Keratinocyte (primary cell): ENCODE results near the gene SPON1. TPM values are rescaled to one million over a fixed set of nuclear protein-coding genes. Genes with fewer than 3 reads are reported as not detected.

Experiments
- DNase-seq: peaks from one replicate; pipeline ENCODE4 v3.0.0-alpha.2; 2011; ENCODE audit warnings: low read depth, missing footprints, low spot score
- FAIRE-seq: peaks from 2 replicates; lab custom pipeline; 2011; peaks lifted over from hg19 to GRCh38; lab: Jason Lieb, UNC
- H2AFZ ChIP-seq: 2 replicates; pipeline ENCODE4 v1.6.0; 2012; ENCODE audit warnings: low read length, control low read depth, inconsistent platforms; ENCODE audit not compliant: control insufficient read depth
- H3K27ac ChIP-seq: 2 replicates; pipeline ENCODE4 v1.5.1; 2011; ENCODE audit warnings: low read length; ENCODE audit not compliant: control insufficient read depth, insufficient read depth
- H3K27me3 ChIP-seq: 3 replicates; pipeline ENCODE4 v1.6.0; 2011; ENCODE audit warnings: low read length; ENCODE audit not compliant: control insufficient read depth, insufficient read depth; ENCODE audit errors: extremely low read depth
- H3K36me3 ChIP-seq, 2 experiments: 2 replicates in 1 of 2; 3 replicates in 1 of 2; pipeline ENCODE4 v1.5.1; 2011; ENCODE audit warnings: low read length in 2 of 2, mild to moderate bottlenecking in 1 of 2; ENCODE audit not compliant: control insufficient read depth in 2 of 2, insufficient read depth in 2 of 2; ENCODE audit errors: extremely low read depth in 1 of 2
- H3K4me1 ChIP-seq: 3 replicates; pipeline ENCODE4 v1.5.1; 2011; ENCODE audit warnings: low read length; ENCODE audit not compliant: control insufficient read depth, insufficient read depth; ENCODE audit errors: extremely low read depth
- H3K4me2 ChIP-seq: 3 replicates; pipeline ENCODE4 v1.6.0; 2011; ENCODE audit warnings: low read depth, low read length; ENCODE audit not compliant: control insufficient read depth, insufficient read depth; ENCODE audit errors: extremely low read depth
- H3K4me3 ChIP-seq, 3 experiments: fragments of 200-600 bp in 1 of 3; sonication (generic) in 1 of 3; 2 replicates in 2 of 3; 3 replicates in 1 of 3; pipeline ENCODE4 v1.5.1; 2011 to 2016; ENCODE audit warnings: low read length in 3 of 3, mild to moderate bottlenecking in 3 of 3, control low read depth in 2 of 3, inconsistent platforms in 1 of 3, low read depth in 1 of 3, mixed read lengths in 1 of 3, mixed run types in 1 of 3, moderate library complexity in 1 of 3; ENCODE audit not compliant: control insufficient read depth in 2 of 3, insufficient read depth in 2 of 3; ENCODE audit errors: extremely low read depth in 1 of 3
- H3K79me2 ChIP-seq: 2 replicates; pipeline ENCODE4 v1.6.0; 2012; ENCODE audit warnings: low read length; ENCODE audit not compliant: control insufficient read depth, insufficient read depth
- H3K9ac ChIP-seq: 3 replicates; pipeline ENCODE4 v1.6.0; 2011; ENCODE audit warnings: low read length; ENCODE audit not compliant: control insufficient read depth, insufficient read depth; ENCODE audit errors: extremely low read depth
- H3K9me1 ChIP-seq: 3 replicates; pipeline ENCODE4 v1.6.0; 2011; ENCODE audit warnings: low read length; ENCODE audit not compliant: control insufficient read depth, insufficient read depth; ENCODE audit errors: extremely low read depth
- H3K9me3 ChIP-seq: 2 replicates; pipeline ENCODE4 v1.5.1; 2012; ENCODE audit warnings: low read depth, low read length; ENCODE audit not compliant: control insufficient read depth
- H4K20me1 ChIP-seq: 3 replicates; pipeline ENCODE4 v1.6.0; 2011; ENCODE audit warnings: low read length; ENCODE audit not compliant: control insufficient read depth, insufficient read depth; ENCODE audit errors: extremely low read depth
- EZH2 ChIP-seq: IDR thresholded peaks from one replicate; pipeline ENCODE4 v1.6.1; 2012; ENCODE audit warnings: inconsistent platforms, mild to moderate bottlenecking, low read length, moderate library complexity
- dilution Hi-C: fragments of 300-500 bp; cut with MboI; formaldehyde crosslinking; loops from one replicate; pipeline ENCODE4 v1.7.0; 2020; ENCODE audit warnings: low sequenced_read_pairs; ENCODE audit not compliant: extremely low pct_ligation_motif_present
- polyA minus RNA-seq, 3 experiments: library from RNA; depleted of rRNA, polyadenylated mRNA; stranded (reverse); fragments of >200 nt; gene quantifications; 1 replicate in 1 of 3; 2 replicates in 1 of 3; 3 replicates in 1 of 3; pipeline ENCODE4 v1.2.3, GENCODE V29; 2011
- polyA plus RNA-seq, 5 experiments: library from polyadenylated mRNA; depleted of rRNA in 3 of 5; stranded (reverse) in 3 of 5; stranded (forward) in 1 of 5; unstranded in 1 of 5; fragments of >200 nt; gene quantifications; 1 replicate in 1 of 5; 2 replicates in 3 of 5; 3 replicates in 1 of 5; pipeline versions ENCODE4 v1.2.1 to v1.2.3, GENCODE V29; 2011 to 2012; ENCODE audit warnings: missing spikeins in 2 of 5, low read depth in 1 of 5, low replicate concordance in 1 of 5
- TF ChIP-seq, protein P1 (sequence below), 3 experiments: IDR thresholded peaks in 1 of 3; conservative IDR thresholded peaks in 1 of 3; optimal IDR thresholded peaks in 1 of 3; 2 replicates in 2 of 3; 3 replicates in 1 of 3; pipeline versions ENCODE3 to v1.5.1; 2011; ENCODE audit warnings: low read length in 3 of 3, mild to moderate bottlenecking in 3 of 3, moderate library complexity in 2 of 3, control low read depth in 1 of 3, inconsistent platforms in 1 of 3; ENCODE audit not compliant: insufficient read depth in 2 of 3; ENCODE audit errors: extremely low read depth in 1 of 3

SPON1 gene
- polyA plus RNA-seq = not detected in 3 replicates
- not detected for polyA plus RNA-seq (2011; ENCODE audit: low read depth)
- polyA plus RNA-seq (2011; cell fraction: cytosol; rRNA removed) = not detected in 2 replicates
- not detected in 2 replicates for polyA plus RNA-seq (2011; cell fraction: nucleus; rRNA removed)
- polyA plus RNA-seq (2012; ENCODE audit: low replicate concordance) = 0.74 and 0.92 TPM in 2 replicates
- polyA minus RNA-seq = not detected in 3 replicates
- not detected for polyA minus RNA-seq (2011; cell fraction: cytosol; rRNA and poly(A)+ RNA removed)
- polyA minus RNA-seq (2011; cell fraction: nucleus; rRNA and poly(A)+ RNA removed) = not detected in 2 replicates

DNA sequence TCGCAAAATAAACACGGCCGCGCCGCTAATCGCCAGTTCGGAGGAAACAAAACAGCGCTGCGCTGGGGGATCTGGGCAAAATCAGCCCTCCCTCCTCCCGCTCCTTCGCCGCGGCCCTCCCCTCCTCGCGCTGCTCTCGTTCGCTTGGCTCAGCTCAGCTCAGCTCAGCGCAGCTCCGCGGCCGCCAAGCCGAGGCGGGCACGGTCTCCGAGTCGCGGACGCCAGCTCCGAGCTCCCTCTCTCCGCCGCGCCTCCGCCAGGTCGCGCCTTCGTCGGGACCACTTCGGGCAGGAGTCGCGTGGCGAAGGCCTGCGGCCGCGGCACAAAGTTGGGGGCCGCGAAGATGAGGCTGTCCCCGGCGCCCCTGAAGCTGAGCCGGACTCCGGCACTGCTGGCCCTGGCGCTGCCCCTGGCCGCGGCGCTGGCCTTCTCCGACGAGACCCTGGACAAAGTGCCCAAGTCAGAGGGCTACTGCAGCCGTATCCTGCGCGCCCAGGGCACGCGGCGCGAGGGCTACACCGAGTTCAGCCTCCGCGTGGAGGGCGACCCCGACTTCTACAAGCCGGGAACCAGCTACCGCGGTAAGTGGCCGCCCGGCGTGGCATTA is at the start of gene SPON1:
Gene SPON1 (plus strand): TSS at position 162 of the 607 bp plus-strand sequence. CDS start 182 bp downstream, at position 344.
- Histone ChIP-seq H3K4me2 (peak within 1 kb of the TSS; percentile 43), H3K9ac (no peak within 1 kb of the TSS), H3K9me1 (no peaks in the 10 kb centered on the region), H4K20me1 (no peaks in the 10 kb centered on the region), H3K36me3 (no peaks in the 10 kb centered on the region), H3K27me3 (peaks cover 82% of the 10 kb centered on the region), H3K9me3 (no peaks in the 10 kb centered on the region), H2AFZ (no peak within 1 kb of the TSS), H3K4me3 (no peak within 1 kb of the TSS), H3K79me2 (no peaks in the 10 kb centered on the region), H3K27ac (no peak within 1 kb of the TSS), H3K4me1 (no peaks in the 10 kb centered on the region)
- FAIRE-seq (no peak), DNase-seq (no peak)
- dilution Hi-C loops = loop anchor here (25.0 kb wide), 2 partner anchors 200 to 275 kb away; no protein-coding TSS in a partner anchor
- TF ChIP-seq EZH2 = peak; percentile 98
- TF ChIP-seq, protein P1, sequence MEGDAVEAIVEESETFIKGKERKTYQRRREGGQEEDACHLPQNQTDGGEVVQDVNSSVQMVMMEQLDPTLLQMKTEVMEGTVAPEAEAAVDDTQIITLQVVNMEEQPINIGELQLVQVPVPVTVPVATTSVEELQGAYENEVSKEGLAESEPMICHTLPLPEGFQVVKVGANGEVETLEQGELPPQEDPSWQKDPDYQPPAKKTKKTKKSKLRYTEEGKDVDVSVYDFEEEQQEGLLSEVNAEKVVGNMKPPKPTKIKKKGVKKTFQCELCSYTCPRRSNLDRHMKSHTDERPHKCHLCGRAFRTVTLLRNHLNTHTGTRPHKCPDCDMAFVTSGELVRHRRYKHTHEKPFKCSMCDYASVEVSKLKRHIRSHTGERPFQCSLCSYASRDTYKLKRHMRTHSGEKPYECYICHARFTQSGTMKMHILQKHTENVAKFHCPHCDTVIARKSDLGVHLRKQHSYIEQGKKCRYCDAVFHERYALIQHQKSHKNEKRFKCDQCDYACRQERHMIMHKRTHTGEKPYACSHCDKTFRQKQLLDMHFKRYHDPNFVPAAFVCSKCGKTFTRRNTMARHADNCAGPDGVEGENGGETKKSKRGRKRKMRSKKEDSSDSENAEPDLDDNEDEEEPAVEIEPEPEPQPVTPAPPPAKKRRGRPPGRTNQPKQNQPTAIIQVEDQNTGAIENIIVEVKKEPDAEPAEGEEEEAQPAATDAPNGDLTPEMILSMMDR (optimal IDR thresholded peaks at IDR 0.05 in 1 of 3, IDR thresholded peaks at IDR 0.05 in 1 of 3, conservative IDR thresholded peaks at IDR 0.05 in 1 of 3; ENCODE audit: extremely low read depth in 1 of 3, insufficient read depth in 2 of 3, low read length in 3 of 3) = peak in 1 of 3 experiments; percentile 4

DNA sequence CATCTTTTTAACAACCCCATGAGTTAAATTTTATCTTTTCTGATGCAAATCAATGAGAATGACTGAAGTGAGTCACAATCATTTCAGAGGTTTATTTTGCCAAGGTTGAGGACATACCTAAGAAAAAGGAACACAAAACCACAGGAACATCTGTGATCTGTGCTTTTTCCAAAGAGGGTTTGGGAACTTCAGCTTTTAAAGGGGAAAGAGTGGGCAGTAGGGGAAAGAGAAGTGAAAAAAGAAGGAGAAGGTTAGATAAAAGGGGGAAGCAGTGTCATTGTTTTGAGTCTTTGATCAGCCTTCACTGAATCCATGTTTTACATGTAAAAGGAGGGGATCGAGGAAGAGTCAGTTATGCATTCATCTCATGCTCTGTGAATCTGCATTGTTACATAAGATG is 45.3 kb upstream of the SPON1 start:
- H3K9me3 ChIP-seq = no peaks in the 10 kb centered on the region
- H3K9ac ChIP-seq = no peak overlapping the region
- TF ChIP-seq EZH2 = no peak
- TF ChIP-seq, protein P1 (optimal IDR thresholded peaks at IDR 0.05 in 1 of 3, IDR thresholded peaks at IDR 0.05 in 1 of 3, conservative IDR thresholded peaks at IDR 0.05 in 1 of 3; ENCODE audit: extremely low read depth in 1 of 3, insufficient read depth in 2 of 3, low read length in 3 of 3) = no peak
- H4K20me1 ChIP-seq = no peaks in the 10 kb centered on the region
- no peaks in the 10 kb centered on the region for H3K79me2 ChIP-seq
- no peak overlapping the region for H3K27ac ChIP-seq
- H2AFZ ChIP-seq = no peak overlapping the region
- no peaks in the 10 kb centered on the region for H3K9me1 ChIP-seq
- no peak for FAIRE-seq
- H3K36me3 ChIP-seq = no peaks in the 10 kb centered on the region
- H3K4me2 ChIP-seq = no peak overlapping the region
- DNase-seq = no peak
- H3K4me1 ChIP-seq = no peaks in the 10 kb centered on the region
- H3K4me3 ChIP-seq = no peak overlapping the region
- dilution Hi-C loops = no loop called here
- peaks cover 4% of the 10 kb centered on the region for H3K27me3 ChIP-seq
